Astrocyte (in vitro differentiated cells and primary cell): ENCODE measurements around the gene ESPNL. TPM values are rescaled to one million over a fixed set of nuclear protein-coding genes. Genes with fewer than 3 reads are reported as not detected.
"Not testable (repeated sequence)": the region's sequence is repeated elsewhere in the genome, so short reads cannot be mapped to it uniquely, and the experiment has no call there.

Experiments
- DNase-seq: peaks from one replicate; pipeline ENCODE4 v3.0.0-alpha.2; 2010; ENCODE audit warnings: low read depth
- FAIRE-seq: peaks from 2 replicates; lab custom pipeline; 2011; peaks lifted over from hg19 to GRCh38; lab: Jason Lieb, UNC
- H2AFZ ChIP-seq: 2 replicates; pipeline ENCODE4 v1.6.0; 2012; ENCODE audit warnings: low read depth, low read length, inconsistent platforms
- H3K27ac ChIP-seq: 2 replicates; pipeline ENCODE4 v1.5.1; 2011; ENCODE audit warnings: low read depth, low read length, inconsistent platforms
- H3K27me3 ChIP-seq: 2 replicates; pipeline ENCODE4 v1.6.0; 2011; ENCODE audit warnings: low read length, inconsistent platforms; ENCODE audit not compliant: insufficient read depth
- H3K36me3 ChIP-seq: 2 replicates; pipeline ENCODE4 v1.5.1; 2011; ENCODE audit warnings: low read length, inconsistent platforms; ENCODE audit not compliant: insufficient read depth
- H3K4me1 ChIP-seq: 2 replicates; pipeline ENCODE4 v1.5.1; 2011; ENCODE audit warnings: low read length, inconsistent platforms; ENCODE audit not compliant: insufficient read depth
- H3K4me2 ChIP-seq: 2 replicates; pipeline ENCODE4 v1.6.0; 2012; ENCODE audit warnings: low read length, inconsistent platforms
- H3K4me3 ChIP-seq: 2 replicates; pipeline ENCODE4 v1.5.1; 2011; ENCODE audit warnings: low read depth, mild to moderate bottlenecking, low read length, inconsistent platforms; ENCODE audit not compliant: insufficient read depth
- H3K79me2 ChIP-seq: 2 replicates; pipeline ENCODE4 v1.6.0; 2012; ENCODE audit warnings: mild to moderate bottlenecking, low read length, inconsistent platforms; ENCODE audit not compliant: insufficient read depth
- H3K9ac ChIP-seq: 2 replicates; pipeline ENCODE4 v1.6.0; 2012; ENCODE audit warnings: mild to moderate bottlenecking, low read length, inconsistent platforms
- H3K9me3 ChIP-seq: 2 replicates; pipeline ENCODE4 v1.5.1; 2012; ENCODE audit warnings: low read depth, mild to moderate bottlenecking, low read length, inconsistent platforms; ENCODE audit not compliant: insufficient read depth
- H4K20me1 ChIP-seq: 2 replicates; pipeline ENCODE4 v1.6.0; 2012; ENCODE audit warnings: low read length, inconsistent platforms; ENCODE audit not compliant: insufficient read depth
- H3K27ac Mint-ChIP-seq: one replicate; pipeline ENCODE4 v1.8.0; 2021; ENCODE audit warnings: mild to moderate bottlenecking, mixed read lengths; ENCODE audit not compliant: unreplicated experiment
- H3K27me3 Mint-ChIP-seq: one replicate; pipeline ENCODE4 v1.8.0; 2021; ENCODE audit warnings: low read depth, mixed read lengths; ENCODE audit not compliant: unreplicated experiment
- H3K36me3 Mint-ChIP-seq: one replicate; pipeline ENCODE4 v1.8.0; 2021; ENCODE audit warnings: low read depth, mixed read lengths; ENCODE audit not compliant: unreplicated experiment
- H3K4me1 Mint-ChIP-seq: one replicate; pipeline ENCODE4 v1.8.0; 2021; ENCODE audit warnings: low read depth, mixed read lengths; ENCODE audit not compliant: unreplicated experiment
- H3K4me3 Mint-ChIP-seq: one replicate; pipeline ENCODE4 v1.8.0; 2021; ENCODE audit warnings: mild to moderate bottlenecking, moderate library complexity, mixed read lengths; ENCODE audit not compliant: unreplicated experiment
- H3K9me3 Mint-ChIP-seq: one replicate; pipeline ENCODE4 v1.8.0; 2021; ENCODE audit warnings: mild to moderate bottlenecking, mixed read lengths; ENCODE audit not compliant: unreplicated experiment
- EZH2 ChIP-seq: IDR thresholded peaks from 2 replicates; pipeline ENCODE4 v1.6.1; 2012; ENCODE audit warnings: mild to moderate bottlenecking, low read length, inconsistent platforms; ENCODE audit not compliant: insufficient read depth
- total RNA-seq: library from RNA; stranded (reverse); gene quantifications from 2 replicates; pipeline ENCODE4 v1.2.1, GENCODE V29; 2021
- TF ChIP-seq, protein P1 (sequence below): IDR thresholded peaks from 2 replicates; pipeline ENCODE4 v1.5.1; 2011; ENCODE audit warnings: low read depth, mild to moderate bottlenecking, inconsistent platforms, low read length, moderate library complexity; ENCODE audit not compliant: insufficient read depth

The ESPNL gene
- total RNA-seq, 1 donor from 2014 or later: not detected

GRCh38 chr2:238114851-238115660 is 14.9 kb downstream of the ESPNL start:
- no peaks in the 10 kb centered on the region for H3K4me1 Mint-ChIP-seq
- no peak overlapping the region for H2AFZ ChIP-seq
- DNase-seq (no peak), FAIRE-seq (no peak)
- peaks cover 12% of the 10 kb centered on the region for H3K9me3 ChIP-seq
- H3K36me3 ChIP-seq: no peaks in the 10 kb centered on the region
- no peak overlapping the region for H3K4me2 ChIP-seq
- no peak overlapping the region for H3K27ac Mint-ChIP-seq
- H4K20me1 ChIP-seq: no peaks in the 10 kb centered on the region
- peaks cover 3% of the 10 kb centered on the region for H3K4me1 ChIP-seq
- H3K4me3 Mint-ChIP-seq: no peak overlapping the region
- H3K27me3 ChIP-seq: peaks cover 5% of the 10 kb centered on the region
- peaks cover 25% of the 10 kb centered on the region for H3K27me3 Mint-ChIP-seq
- H3K9ac ChIP-seq: no peak overlapping the region
- no peaks in the 10 kb centered on the region for H3K79me2 ChIP-seq
- peaks cover 4% of the 10 kb centered on the region for H3K36me3 Mint-ChIP-seq
- no peak overlapping the region for H3K4me3 ChIP-seq
- peaks cover 16% of the 10 kb centered on the region for H3K9me3 Mint-ChIP-seq
- no peak overlapping the region for H3K27ac ChIP-seq
- TF ChIP-seq EZH2: no peak
- TF ChIP-seq, protein P1, sequence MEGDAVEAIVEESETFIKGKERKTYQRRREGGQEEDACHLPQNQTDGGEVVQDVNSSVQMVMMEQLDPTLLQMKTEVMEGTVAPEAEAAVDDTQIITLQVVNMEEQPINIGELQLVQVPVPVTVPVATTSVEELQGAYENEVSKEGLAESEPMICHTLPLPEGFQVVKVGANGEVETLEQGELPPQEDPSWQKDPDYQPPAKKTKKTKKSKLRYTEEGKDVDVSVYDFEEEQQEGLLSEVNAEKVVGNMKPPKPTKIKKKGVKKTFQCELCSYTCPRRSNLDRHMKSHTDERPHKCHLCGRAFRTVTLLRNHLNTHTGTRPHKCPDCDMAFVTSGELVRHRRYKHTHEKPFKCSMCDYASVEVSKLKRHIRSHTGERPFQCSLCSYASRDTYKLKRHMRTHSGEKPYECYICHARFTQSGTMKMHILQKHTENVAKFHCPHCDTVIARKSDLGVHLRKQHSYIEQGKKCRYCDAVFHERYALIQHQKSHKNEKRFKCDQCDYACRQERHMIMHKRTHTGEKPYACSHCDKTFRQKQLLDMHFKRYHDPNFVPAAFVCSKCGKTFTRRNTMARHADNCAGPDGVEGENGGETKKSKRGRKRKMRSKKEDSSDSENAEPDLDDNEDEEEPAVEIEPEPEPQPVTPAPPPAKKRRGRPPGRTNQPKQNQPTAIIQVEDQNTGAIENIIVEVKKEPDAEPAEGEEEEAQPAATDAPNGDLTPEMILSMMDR: no peak

DNA sequence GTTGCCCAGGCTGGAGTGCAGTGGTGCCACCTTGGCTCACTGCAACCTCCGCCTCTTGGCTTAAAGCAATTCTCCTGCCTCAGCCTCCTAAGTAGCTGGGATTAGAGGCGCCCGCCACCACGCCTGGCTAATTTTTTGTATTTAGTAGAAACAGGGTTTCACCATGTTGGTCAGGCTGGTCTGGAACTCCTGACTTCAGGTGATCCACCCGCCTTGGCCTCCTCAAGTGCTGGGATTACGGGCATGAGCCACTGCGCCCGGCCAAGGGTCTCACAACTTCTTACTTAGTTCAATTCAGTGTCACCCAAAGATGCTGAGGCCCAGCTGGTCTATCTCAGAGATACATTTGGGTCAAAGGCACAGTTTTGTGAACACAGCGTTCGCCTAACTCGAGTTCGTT is 15.6 kb downstream of the ESPNL start:
- not testable (repeated sequence) for H3K27me3 ChIP-seq, H3K36me3 Mint-ChIP-seq, FAIRE-seq

GRCh38 chr2:238116298-238117198 is 16.4 kb downstream of the ESPNL start:
- H3K4me2 ChIP-seq: no peak overlapping the region
- H3K27ac Mint-ChIP-seq: no peak overlapping the region
- H2AFZ ChIP-seq: no peak overlapping the region
- no peak overlapping the region for H3K4me3 ChIP-seq
- H3K4me3 Mint-ChIP-seq: no peak overlapping the region
- H3K36me3 Mint-ChIP-seq: peaks cover 4% of the 10 kb centered on the region
- peaks cover 12% of the 10 kb centered on the region for H3K9me3 ChIP-seq
- DNase-seq (no peak), FAIRE-seq (no peak)
- H3K27me3 Mint-ChIP-seq: peaks cover 25% of the 10 kb centered on the region
- no peak overlapping the region for H3K9ac ChIP-seq
- no peaks in the 10 kb centered on the region for H3K36me3 ChIP-seq
- TF ChIP-seq, protein P1: no peak
- TF ChIP-seq EZH2: no peak
- no peaks in the 10 kb centered on the region for H4K20me1 ChIP-seq
- H3K4me1 ChIP-seq: peaks cover 3% of the 10 kb centered on the region
- H3K4me1 Mint-ChIP-seq: no peaks in the 10 kb centered on the region
- H3K79me2 ChIP-seq: no peaks in the 10 kb centered on the region
- H3K9me3 Mint-ChIP-seq: peaks cover 16% of the 10 kb centered on the region
- H3K27me3 ChIP-seq: peaks cover 5% of the 10 kb centered on the region
- H3K27ac ChIP-seq: no peak overlapping the region

More for the DNA sequence above, 15.6 kb downstream of the ESPNL start:
- DNase-seq, H3K9ac ChIP-seq, H3K27ac ChIP-seq, H2AFZ ChIP-seq, H3K79me2 ChIP-seq, H3K4me1 ChIP-seq, H3K4me2 ChIP-seq, H4K20me1 ChIP-seq, H3K4me3 ChIP-seq, H3K27ac Mint-ChIP-seq, H3K4me3 Mint-ChIP-seq, H3K4me1 Mint-ChIP-seq, H3K36me3 ChIP-seq: not testable (repeated sequence)
- H3K27me3 Mint-ChIP-seq: peaks cover 25% of the 10 kb centered on the region
- peaks cover 12% of the 10 kb centered on the region for H3K9me3 ChIP-seq
- H3K9me3 Mint-ChIP-seq: peaks cover 16% of the 10 kb centered on the region
